ELF-1 (cell line): ENCODE measurements around the gene IQCE.

Source experiments
- DNase-seq: peaks from one replicate; pipeline ENCODE4 v3.0.0-alpha.2; 2016; ENCODE audit warnings: low read depth, low spot score

Gene IQCE

DNA sequence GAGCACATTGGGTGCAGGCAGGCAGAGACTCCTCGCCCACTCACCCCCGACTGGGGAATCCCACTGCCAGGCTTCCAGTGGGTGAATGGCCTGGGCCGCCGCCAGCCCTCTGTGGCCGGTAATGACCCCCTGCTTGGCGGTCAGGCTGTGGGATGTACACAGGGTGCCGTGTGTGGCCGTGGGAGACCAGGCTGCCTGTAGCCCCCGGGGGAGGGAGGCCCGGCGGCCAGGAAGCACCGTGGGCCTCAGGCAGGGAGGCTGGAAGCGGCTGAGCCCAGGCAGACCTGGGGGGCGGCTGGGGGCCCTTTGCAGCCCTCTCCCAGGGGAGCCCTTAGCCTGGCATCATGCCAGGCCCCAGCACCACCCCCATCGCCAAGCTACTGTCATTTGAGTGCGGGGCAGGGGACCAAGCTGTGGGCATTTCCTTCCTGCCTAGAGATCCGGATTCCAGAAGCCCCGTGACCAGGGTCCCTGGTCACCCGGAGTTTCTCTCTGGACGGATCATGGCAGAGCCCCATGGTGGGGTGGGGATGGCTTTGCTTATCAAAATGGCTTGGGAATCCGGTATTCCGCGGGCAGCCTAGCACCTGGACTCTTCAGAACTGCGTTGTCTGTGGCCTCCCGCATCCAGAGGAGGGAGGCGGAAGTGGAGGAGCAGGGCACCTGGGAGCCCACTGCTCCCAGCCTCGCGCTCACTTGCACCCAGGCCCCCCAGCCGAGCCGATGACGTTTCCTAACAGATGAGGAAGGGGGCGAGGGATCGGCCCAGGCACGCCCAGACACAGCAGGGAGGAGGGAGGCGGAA lies 74.2 kb downstream of the IQCE start:
- peak; percentile 69 for DNase-seq

DNA sequence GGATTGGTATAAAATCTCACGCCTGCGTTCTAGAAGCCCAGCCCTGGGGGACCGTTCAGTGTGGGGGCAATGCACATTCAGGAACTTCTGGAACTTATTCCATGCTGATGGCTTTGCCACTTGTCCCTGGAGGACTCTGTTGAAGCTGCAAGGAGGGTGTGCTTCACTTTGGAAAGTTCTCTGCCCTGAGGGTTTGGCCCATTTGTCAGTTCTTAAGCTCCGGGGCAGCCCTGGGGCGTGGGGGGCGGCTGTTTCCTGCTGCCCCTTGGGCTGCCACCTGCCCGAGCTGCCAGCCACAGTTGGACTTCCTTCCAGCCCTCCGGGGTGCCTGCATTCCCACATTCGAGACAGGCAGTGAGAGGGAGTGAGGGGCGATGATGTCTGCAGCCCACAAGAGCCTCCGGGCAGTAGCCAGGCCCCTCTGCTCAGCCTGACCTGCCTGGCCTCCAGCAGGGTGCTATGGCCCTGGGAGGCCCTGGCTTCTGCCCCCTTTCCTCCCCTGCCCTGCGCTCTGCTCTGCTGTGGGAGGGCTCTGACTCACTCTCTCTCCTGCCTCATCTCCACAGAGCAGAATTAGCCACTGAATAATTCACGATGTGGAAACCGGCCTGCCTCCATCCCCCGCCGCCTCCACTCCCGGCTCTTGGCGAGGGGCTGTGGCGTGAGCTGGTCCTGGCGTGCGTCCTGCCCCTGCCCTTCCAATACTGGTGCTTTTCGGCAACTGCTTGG lies 74.9 kb downstream of the IQCE start:
- peak; percentile 78 for DNase-seq

DNA sequence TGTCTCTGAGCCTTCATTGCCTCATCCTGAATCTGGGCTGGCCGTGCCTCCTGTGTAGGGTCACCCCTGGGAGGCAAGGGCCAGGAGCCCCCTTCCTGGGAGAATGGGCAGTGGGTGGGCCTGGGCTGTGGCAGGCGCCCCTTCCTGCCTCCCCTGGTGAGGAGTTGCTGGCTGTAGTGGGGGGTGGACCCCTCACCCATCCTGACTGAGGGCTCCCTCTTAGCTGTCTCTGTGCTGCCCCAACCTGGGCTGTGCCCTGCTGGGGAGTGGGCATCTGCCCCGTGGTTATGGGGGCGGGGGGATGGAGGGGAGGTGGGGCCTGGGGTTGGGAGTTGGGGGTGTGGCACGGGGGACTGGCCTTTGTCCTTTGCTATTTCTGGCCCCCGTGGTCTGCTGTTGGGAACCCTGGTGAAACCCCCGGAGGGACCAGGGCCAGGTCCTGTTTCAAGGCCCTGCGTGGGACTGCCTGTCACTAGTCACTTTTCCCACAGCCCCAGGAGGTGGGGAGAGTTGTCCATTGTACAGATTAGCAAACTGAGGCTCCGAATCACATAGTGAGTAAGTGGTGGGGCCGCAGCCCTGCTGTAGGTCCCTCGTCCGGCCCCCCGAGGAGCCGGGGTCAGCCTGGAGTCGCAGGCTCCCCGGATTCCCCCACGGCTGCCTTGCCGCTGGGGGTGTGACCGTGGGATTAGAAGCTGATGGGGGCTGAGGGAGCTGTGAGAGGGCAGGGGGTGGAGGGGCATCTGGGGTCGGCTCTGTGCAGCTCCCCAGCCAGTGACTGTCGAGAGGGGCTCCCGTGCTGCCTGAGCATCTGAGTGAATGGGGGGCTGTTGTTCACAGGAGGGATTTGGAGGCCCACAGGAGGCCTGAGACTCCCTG lies 75.7 kb downstream of the IQCE start:
- DNase-seq = no peak

DNA sequence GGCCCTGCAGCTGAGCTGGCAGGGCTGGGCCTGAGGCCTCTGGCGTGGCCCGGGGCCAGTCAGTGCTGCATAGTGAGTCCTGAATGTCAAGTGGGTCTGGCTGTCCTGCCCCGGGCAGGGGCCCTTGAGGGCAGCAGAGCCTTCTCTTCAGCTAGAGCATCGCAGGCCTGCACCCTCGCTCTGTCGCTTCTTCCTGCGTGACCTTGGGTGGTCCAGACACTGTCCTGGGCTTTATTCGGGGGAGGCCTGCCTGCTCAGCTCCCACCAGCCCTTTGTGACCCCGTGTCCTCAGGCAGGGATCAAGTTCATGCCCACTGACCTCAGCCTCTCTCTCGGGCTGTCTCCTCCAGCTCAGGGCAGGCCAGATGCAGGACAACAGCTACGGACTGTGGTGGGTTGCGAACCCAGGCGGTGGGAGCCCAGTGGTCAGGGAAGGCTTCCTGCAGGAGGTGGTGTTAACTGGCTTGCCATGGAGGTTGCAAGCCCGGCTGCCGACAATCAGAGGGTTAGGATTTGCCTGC lies 76.4 kb downstream of the IQCE start:
- DNase-seq = no peak

DNA sequence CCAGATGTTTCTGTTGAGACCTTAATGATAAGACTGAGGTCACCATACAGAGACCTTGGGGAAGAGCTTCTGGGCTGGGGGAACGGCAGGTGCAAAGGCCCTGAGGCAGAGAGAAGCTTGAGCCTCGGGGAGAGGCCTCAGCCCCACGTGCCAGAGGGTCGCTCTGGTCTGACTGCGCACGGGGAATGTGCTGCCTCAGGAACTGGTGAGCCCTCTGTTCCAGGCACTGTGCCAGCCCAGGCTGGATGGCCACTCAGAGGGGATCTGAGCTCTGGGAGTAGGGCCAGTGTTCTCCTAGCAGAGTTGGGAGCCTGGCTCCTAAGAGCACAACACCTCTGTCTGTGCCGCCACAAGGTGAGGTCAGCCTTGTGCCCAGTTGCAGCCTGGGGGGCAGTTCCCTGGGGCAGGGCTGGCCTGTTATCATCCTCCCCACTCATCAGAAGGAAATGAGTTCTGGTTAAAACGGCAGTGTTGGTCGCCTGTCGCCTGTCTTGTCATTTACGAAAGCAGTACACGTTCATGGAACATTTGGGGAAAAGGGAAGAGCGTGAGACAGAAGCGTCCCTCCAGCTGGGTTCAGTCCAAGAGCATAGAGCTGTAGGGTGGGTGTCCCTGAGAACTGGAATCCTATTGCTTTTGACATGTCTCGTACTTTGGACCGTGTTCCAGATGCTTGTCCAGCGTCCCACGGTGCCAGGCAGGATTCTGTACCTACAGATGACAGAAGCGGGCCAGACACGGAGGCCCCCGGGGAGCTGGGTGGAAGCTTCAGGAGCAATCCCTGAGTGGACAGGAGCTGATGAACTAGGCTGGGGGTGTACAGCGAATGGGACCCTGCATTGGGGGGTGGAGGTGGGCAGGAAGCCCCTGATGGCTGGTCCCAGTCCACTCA lies 77.3 kb downstream of the IQCE start:
- DNase-seq = no peak

DNA sequence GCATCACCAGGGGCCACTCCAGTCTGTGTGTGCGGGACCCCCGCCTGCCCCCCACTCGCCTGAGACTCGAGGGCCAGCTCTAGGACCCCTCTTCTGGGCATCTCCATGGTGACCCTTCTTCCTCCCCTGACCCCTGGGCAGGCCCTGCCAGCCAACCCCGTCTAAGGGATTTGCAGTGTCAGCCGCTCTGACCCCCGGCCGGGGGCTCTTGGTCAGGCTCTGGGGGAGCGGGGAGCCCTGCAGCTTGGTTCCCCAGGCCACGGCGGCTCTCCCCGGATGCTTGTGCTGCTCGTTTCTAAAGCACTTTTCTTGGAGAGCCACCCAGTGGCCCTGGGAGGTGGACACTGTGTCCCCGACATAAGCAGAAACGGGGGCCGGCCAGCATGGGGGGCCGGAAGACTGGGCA lies 78.3 kb downstream of the IQCE start:
- no peak for DNase-seq

- DNase-seq = no peak
These were observed 78.9 kb downstream of the IQCE start for GRCh38 chr7:2637505-2638223.

GRCh38 chr7:2638224-2638991 lies 79.6 kb downstream of the IQCE start:
- no peak for DNase-seq

DNA sequence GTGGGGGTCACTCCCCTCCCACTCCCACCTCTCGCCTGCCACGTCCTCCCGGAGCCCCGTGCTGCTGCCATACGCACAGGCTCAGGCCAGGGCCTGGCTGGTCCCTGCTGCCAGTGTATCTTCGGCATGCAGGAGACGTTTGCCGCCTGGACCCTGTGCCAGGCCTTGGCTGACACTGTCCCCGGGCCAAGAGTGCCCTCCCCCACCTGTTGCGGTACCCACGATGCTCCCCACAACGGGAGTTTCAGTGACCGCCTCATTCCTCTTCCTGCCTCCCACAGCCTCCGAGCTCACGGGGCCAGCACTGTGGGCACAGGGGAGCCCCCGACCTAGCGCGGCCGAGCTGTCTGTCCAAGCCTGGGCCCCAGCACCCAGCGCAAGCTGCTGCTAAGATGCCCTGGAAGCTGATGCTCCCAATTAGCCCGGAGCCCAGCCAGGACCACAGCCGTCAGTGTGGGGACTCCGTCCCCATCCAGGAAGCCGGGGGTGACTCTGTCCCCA lies 80.5 kb downstream of the IQCE start:
- no peak for DNase-seq

DNA sequence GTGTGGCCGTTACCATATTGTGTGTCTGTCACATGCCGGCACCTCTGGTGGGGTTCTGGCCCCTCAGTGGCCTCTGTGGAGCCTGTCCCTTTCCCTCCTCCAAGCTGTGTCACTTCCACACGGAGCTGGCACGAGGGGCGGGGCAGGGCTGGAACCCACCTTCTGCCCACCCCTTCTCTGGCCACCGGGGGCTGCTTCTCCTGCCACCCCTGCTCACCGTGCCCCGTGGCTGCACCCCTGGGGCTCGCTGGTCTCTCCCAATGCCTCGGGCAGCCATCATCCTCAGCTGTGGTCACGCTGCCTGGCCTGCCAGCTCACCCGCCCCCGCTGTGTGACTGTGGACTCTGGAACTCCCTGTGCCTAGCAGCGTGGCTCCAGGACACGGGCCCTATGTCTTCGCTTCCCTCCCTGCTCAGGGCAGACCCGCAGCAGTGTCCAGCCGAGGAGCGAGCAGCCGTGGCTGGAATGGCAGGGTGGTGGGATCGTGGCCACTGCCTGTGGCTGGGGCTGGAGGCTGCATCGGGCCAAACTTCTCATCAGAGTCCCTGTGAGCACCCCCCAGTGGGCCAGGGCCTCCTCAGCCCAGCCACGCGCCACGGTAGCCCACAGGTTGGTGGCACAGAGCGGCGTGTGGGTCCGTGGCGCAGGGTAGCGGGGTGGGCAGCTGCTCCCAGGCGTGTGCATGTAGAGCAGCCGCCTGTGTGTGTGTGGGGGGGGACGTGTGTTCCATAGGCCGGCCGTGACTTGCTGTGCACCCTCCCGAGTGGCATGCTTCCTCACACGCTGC lies 81.1 kb downstream of the IQCE start:
- no peak for DNase-seq

GRCh38 chr7:2640482-2640830 lies 81.7 kb downstream of the IQCE start:
- DNase-seq = no peak

DNA sequence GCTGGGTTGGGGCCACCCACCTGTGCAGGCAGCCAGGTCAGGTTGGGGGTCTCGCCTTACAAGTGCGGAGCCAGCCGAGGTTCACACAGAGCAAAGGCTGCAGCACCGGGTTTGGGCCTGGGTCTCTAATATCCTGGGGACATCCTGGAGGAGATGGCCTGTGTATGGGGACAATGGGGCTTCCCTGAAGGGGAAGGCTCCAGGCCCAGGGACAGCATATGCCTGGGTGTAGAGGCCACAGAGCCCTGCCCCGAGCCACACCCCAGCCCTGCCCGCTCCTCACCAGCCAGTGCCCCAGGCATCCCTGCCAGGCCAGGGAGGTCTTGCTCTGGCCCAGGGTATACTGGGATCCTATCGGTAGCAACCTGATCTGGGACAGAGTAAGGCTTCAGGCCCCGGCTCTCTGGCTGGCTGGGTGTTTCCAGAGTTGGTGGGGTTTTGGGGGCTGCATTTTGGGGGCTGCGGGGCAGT lies 82.1 kb downstream of the IQCE start:
- peak; percentile 61 for DNase-seq

DNA sequence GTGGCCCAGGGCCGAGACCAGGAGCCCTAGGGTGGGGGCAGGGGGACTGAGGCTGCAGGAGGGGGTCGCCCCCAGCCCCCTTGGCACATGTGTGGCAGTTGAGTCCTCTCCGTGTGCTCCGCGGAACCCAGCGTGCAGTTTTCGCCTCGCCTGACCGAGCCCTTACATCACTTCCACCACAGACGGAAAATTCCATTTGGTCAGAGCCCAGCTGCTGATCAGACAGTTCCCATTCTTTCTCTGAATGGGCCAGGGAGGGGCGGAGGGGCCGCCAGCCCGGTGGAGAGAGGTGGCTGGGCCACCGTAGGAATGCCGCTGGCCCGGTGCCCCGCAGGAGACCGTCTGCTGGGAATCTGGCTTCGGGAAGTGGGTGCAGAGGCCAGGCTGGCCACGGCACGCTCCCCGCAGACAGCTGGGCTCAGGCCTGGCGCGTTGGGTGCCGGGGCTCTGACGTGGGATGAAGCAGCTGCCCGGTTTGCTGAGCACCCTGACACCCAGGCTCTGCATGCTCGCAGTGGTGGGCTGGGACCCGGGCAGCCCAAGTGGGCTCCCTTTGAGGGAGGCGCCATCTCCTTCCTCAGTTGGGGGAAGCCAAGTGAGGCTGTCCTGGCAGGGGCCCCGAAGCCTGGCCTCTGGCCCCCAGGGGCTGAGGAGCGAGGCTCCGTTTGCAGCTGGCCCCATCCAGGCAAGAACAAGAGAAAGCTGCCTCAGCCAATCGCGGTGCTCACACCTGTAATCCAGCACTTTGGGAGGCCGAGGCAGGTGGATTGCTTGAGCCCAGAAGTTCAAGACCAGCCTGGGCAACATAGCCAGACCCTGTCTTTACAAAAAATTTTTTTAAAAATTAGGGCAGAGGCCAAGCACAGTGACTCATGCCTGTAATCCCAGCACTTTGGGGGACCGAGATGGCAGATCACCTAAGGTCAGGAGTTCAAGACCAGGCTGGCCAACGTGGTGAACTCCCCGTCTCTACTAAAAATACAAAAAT lies 82.9 kb downstream of the IQCE start:
- DNase-seq = peak; percentile 94

GRCh38 chr7:2643386-2644219 lies 84.8 kb downstream of the IQCE start:
- peak; percentile 54 for DNase-seq

GRCh38 chr7:2644220-2644561 lies 85.4 kb downstream of the IQCE start:
- DNase-seq = no peak

GRCh38 chr7:2644562-2645273 lies 85.9 kb downstream of the IQCE start:
- DNase-seq = no peak
